Stimulated activated CD8-positive, alpha-beta memory T cell treated with anti-CD3 and anti-CD28 coated beads, Interleukin-2, amount 100 ng/mL, for 1 hour (primary cell): Measurements from ENCODE around the gene S100A12.
"Not testable (repeated sequence)": the region's sequence is repeated elsewhere in the genome, so short reads cannot be mapped to it uniquely, and the experiment has no call there.

ENCODE experiments used
- DNase-seq, 2 donors: peaks; one replicate each; pipeline ENCODE4 v3.0.0-alpha.2; 2020; ENCODE audit warnings: low read depth in 2 of 2

Gene S100A12

DNA sequence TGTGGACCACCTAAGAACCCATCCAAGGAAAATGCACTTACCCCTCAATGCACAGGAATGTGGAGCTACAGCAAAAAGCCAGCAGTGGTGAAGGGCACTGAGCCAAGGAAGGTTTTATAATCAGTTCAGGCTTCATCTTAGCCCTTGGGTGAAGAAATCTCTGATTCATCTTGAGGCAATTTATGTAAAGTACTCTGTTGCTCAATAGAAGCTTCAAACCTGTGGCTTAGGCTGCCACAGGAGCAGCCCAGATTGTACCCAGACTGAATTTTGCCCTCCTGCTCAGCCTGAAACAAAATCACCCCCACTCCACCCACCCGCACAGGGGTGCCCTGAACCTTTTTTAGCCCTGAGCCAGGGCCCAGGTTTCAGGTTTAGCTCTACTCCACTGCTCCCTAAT, at the start of gene S100A12:
S100A12 (minus strand) TSS at position 111 of the 400 bp plus-strand sequence. CDS start 1,029 bp downstream, outside the sequence.
- no peak for DNase-seq

DNA sequence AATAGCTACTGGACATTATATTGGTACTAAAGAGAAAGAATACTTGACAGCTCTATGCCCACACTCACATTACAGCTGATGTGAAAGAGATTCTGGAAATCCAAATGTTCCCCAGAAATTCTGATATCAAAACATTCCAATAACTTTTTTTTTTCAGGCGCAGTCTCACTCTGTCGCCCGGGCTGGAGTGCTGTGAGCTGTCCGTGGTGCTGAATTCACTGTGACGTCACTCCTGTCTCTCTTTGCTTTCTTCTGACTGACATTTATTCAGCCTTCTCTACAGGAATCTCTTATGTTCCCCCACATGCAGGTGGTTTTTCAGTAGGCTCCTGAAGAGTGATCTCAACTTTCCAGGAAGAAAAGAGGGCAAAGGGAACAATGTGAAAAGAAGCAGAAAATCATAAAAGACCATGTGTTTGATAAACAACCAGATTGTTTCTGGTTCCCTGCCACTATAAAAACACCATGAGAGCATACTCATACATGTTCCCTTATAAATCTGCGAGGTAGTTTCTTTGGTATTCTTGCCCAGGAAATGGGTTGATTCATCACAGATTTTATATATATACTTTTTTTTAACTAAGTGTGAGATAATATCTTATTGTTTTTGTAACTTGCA, 47.1 kb upstream of the S100A12 start:
- DNase-seq = peak; percentile 26 to 41

DNA sequence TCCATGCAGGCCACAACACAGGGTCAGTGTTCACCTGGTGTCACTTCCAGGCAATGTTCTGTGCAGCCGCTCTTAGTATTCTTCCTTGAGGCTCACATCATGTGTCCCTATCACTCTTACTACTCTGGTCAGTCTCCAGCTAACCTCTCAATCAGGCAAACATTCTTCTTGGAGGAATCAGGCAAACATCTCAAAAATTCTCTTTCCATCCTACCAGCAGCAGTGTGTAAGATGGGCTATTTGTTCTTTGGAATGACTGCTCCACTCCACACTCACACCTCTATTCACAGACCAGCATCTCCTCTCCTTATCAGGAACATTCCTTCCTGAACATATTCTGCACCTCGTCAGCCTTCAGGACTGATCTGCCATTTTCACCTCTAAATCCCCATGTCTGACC, 44.9 kb upstream of the S100A12 start:
- DNase-seq = no peak

- DNase-seq = not testable (repeated sequence)
Observed at GRCh38 chr1:153419436-153419793, 44.0 kb upstream of the S100A12 start.

DNA sequence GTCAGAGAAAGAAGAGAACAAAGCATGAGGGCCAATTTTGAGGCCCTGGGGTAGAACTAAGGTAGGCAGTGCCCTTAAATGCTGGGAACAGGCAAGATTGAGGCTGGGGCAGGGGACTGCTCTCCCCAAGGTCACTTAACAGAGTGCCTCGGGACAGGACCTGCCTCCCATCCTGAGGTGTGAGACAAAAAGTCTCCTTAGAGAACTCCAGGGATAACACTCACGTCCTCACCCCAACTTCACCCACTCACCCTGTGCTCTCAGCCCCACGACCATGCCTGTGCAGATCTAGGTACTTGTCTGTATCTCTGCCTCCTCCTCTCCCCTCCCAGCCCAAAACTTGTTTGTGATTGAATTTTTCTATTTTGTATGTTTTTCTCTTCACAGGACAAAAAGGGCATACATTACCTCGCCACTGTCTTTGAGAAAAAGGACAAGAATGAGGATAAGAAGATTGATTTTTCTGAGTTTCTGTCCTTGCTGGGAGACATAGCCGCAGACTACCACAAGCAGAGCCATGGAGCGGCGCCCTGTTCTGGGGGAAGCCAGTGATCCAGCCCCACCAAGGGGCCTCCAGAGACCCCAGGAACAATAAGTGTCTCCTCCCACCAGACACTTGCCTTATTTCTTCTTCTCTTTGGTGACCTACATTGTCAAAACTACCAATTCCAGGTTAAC, 43.5 kb upstream of the S100A12 start:
- not testable (repeated sequence) for DNase-seq

DNA sequence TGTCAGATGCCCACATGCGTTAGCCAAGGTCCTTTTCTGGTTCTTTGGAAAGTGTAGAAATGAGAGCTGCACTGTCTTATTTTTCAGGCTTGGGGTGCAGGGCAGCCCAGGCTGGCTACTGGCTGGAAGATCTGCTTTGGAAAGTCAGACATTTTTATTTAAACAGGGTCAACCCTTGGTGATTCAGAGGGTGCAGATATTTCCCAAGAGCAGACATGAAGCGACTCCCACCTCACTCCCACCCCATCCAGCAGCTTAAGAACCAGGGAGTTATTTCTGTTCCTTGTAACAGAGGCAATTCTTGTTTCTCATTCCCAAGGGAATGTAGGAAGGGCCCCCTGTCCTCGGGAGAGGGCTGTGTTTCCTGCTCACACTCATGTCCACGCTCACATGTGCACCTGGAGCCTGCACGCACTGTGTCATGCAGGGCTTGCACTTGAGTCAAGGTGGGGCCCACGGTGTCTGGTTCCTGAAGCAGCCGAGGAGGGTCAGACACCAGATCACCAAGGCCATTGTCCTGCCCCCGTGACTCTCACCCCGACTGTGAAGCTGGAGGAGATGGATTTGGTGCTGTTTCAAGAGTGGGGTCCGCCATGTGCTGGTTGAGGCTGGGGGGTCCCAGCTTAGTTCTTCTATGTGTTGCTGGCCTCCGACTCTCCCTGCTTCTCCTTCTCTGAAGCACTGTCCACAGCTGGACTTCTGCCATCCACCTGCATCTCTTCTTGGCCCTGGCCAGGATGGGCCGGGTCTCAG, 41.9 kb upstream of the S100A12 start:
- no peak for DNase-seq

DNA sequence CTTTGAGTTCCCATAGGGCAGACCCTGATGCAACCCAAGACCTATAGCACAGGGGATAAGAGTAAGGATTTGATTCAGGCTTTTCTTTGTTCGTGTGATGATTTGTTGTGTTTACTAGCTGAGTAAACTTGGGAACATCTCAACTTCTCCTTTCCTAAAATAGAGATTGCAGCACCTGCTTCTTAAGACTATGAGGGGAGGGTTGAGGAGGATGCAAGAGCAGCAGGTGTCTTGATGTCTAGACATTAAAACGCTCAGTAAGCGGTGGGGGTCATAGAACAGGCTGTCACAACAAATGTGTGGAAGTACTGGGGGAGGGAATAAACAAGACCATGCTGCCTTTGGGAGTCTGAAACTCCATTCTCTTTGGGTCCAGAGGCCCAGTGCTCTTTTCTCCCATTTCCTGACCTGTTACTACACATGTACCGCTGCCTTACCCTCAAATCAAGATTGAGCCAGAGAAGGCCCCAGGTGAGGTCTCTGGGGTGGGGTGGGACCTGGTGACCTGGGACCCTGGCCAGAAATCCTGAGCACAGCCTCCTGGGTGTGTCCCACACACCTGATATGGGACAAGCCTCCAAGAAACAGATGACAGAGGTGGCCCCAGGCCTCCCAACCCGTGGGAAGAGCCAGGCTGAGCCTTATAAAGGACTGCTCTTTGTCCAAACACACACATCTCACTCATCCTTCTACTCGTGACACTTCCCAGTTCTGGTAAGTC, 40.6 kb upstream of the S100A12 start, which contains the start of gene S100A7A:
S100A7A (plus strand) TSS at position 671 of the 721 bp plus-strand sequence. CDS start 1,563 bp downstream, outside the sequence.
- no peak for DNase-seq

DNA sequence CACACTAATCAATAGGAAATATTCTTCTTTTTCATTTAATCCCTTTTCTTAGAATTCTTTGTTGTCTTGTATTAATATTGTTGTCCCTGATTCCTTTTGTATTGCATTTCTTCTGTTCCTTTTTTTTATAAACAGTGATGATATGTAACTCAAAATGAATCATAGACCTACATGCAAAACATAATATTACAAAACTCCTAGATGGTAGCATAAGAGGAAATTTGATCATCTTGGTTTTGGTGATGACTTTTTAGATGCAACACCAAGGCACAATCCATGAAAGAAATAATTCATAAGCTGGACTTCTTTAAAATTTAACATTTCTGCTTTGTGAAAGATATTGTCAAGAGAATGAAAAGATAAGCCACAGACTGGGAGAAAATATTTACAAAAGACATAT, 38.5 kb upstream of the S100A12 start:
- DNase-seq = not testable (repeated sequence)

DNA sequence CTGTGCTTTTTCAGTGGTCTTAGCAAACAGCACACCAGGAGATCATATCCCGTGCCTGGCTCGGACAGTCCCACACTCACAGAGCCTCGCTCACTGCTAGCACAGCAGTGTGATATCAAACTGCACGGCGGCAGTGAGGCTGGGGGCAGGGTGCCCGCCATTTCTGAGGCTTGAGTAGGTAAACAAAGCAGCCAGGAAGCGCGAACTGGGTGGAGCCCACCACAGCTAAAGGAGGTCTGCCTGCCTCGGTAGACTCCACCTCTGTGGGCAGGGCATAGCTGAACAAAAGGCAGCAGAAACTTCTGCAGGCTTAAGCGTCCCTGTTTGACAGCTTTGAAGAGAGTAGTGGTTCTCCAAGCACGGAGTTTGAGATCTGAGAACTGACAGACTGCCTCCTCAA, 31.9 kb upstream of the S100A12 start:
- DNase-seq = not testable (repeated sequence)

DNA sequence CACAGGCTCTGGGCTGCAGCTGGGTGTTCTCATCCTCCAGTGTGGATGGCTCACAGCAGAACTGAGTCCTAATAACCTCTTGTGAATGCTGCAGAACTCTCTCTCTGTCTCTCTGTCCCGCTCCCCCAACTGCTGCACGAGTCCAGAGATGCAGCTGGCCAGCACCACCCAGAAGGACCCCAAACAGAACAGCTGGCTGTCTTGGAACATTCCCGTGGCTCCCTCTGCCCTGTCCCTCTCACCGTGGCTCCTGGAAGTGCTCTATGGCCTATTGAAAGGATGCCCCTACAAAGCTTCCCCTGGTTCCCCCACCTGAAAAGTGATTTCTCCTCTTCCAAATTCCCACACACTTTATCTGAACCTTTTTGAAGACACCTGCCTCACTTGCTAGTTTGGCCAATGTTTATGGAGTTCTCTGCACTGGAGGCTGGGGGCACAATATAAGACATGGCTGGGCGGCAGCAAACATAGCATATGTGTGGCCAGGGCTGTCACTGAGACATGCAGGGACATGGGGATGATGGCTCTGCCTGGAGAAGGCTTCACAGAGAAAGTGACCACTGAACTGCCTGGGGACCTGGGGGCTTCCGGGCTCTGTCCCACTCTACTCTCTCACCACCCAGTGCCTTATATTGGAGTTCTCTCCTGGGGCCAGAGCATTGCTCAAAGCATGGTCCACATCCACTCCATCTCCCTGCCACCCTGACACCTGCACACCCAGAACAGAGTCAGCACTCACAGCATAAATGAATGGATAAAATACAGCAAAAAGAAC, 30.6 kb upstream of the S100A12 start:
- DNase-seq = not testable (repeated sequence)

DNA sequence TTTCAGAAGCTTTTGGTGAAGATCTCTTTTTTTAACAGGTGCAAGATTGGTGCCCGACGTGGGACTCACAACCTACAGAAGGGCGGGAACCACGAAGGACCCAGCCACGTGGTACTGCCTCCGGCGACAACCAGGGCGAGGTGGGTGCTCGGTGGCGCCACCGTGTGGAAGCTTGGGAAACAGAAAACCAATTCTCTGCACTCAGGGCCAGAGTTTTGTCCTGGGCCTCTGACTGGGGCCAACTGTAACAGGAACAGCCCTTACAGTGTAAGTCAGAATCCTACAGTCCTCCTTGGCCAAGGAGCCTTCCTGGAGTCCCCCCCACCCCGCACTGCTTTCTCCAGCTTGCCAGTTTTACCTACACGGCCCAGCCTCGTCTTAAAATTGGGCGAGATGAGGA, 29.3 kb upstream of the S100A12 start:
- peak in 1 of 2 donors; percentile 23 for DNase-seq

GRCh38 chr1:153404086-153404635, 28.7 kb upstream of the S100A12 start:
- DNase-seq = no peak

DNA sequence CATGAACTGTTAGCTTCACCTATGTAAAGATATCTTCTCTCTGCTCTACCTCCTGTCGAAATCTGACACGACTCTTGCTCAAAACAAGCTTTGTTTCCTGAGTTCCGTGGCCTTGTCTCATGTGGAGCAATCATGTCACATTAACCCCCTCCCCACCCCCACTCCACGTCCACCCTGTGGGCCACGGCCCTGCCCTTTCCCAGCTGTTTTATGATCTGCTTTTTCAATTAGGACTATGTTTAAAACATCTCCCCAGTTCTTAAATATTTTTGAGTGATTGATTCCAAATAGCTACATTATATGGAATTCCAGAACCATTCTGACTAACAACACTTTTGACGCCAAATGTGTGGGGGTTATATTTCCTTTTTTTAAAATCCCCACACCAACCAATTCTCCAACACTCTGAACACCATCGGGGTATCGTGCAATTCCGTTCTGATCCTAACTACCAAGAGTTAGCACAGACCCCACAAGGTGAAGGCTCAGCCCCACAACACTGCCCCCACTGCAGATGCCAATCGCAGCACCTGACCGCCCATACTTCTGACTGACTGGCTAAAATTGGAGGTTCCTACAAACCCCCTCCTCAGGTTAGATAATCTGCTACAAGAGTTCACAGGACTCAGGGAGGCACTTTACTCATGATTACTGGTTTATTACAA, 28.1 kb upstream of the S100A12 start:
- DNase-seq = no peak

DNA sequence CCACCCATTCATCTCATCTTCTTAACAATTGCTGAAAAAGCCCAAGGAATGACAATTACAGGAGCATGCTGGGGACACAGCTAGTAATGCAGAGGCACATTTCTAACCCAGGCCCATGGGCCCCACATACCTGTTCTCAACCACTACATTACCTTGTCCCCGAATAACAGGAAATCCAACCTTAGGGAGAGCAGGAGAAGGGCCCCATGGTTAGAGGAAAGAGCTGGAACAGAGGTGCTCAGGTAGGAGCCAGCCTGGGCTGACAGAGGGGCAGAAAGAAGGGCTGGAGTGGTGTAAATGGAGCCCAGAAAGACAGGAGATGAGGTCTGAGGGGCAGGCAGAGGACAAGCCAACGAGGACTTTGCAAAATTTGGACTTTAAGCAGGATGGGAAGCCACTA, 26.8 kb upstream of the S100A12 start:
- no peak for DNase-seq

DNA sequence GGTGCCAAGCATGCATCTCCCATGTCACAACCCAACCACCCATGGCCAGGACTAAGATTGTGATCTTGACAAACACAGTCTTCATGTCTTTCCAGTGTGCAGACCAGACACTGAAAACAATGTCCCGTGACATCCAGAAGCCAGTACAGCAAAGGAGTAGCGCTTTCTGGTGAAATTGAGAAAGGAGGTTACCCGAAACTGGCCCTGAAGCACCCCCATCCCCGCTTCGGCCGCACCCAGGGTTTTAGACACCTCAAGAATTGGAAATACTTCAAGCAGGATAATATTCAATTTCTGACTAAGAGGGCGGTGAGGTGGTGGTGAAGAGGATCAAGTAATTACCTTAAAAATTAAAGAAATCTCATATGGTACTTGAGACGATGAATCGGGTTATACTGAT, 26.0 kb upstream of the S100A12 start:
- no peak for DNase-seq

DNA sequence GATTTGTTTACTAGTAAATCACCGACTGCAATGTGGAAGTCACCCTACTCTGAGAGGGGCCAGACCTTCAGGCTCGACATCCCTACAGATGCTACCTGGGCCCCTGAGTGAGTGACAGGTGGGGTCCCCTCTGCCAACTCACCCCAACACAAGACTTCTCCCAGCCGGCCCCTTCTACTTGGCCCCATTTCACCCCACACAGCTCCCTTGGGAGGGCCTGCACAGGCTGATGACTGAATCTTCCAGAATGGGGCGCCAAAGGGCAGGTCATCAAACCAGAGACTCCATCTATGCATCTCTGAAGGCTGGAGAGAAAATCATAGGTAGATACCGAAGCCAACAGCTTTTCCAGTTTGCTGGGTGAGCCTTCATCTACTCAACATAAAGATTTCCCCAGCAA, 24.8 kb upstream of the S100A12 start:
- DNase-seq = no peak

GRCh38 chr1:153399401-153400055, 24.1 kb upstream of the S100A12 start:
- DNase-seq = no peak

- no peak for DNase-seq
Observed at GRCh38 chr1:153397924-153398651, 22.7 kb upstream of the S100A12 start.
